H9 (cell line): Measurements from ENCODE around the gene GASK1B. TPM values are rescaled to one million over a fixed set of nuclear protein-coding genes. Genes with fewer than 3 reads are reported as not detected.

Experiments
- DNase-seq: peaks from one replicate; pipeline ENCODE4 v3.0.0-alpha.2; 2017
- H2AFZ ChIP-seq: one replicate; pipeline ENCODE4 v1.6.1; 2013; ENCODE audit warnings: mild to moderate bottlenecking, low read length, control low read depth, moderate library complexity
- H2AK5ac ChIP-seq: 2 replicates; pipeline ENCODE4 v1.6.1; 2013; ENCODE audit warnings: low read length, control low read depth, mixed read lengths; ENCODE audit not compliant: insufficient read length
- H2BK120ac ChIP-seq: one replicate; pipeline ENCODE4 v1.6.1; 2013; ENCODE audit warnings: low read depth, mild to moderate bottlenecking, low read length, control low read depth, inconsistent platforms; ENCODE audit not compliant: poor library complexity, severe bottlenecking
- H2BK12ac ChIP-seq: 2 replicates; pipeline ENCODE4 v1.6.1; 2013; ENCODE audit warnings: low read length, control low read depth, mixed read lengths, low read depth; ENCODE audit not compliant: insufficient read length
- H2BK15ac ChIP-seq: 2 replicates; pipeline ENCODE4 v1.6.1; 2013; ENCODE audit warnings: low read depth, low read length, control low read depth
- H2BK20ac ChIP-seq: one replicate; pipeline ENCODE4 v1.6.1; 2013; ENCODE audit warnings: low read depth, mild to moderate bottlenecking, low read length, control low read depth, inconsistent platforms; ENCODE audit not compliant: poor library complexity, severe bottlenecking
- H2BK5ac ChIP-seq: 2 replicates; pipeline ENCODE4 v1.6.1; 2013; ENCODE audit warnings: low read length, control low read depth, mixed read lengths; ENCODE audit not compliant: insufficient read length
- H3K14ac ChIP-seq: 2 replicates; pipeline ENCODE4 v1.6.1; 2013; ENCODE audit warnings: low read length, control low read depth; ENCODE audit not compliant: insufficient read depth
- H3K18ac ChIP-seq: 2 replicates; pipeline ENCODE4 v1.6.1; 2013; ENCODE audit warnings: low read depth, mild to moderate bottlenecking, mixed read lengths, low read length, control low read depth; ENCODE audit not compliant: insufficient read length
- H3K23ac ChIP-seq: 2 replicates; pipeline ENCODE4 v1.6.1; 2013; ENCODE audit warnings: low read length, control low read depth, mixed read lengths, low read depth; ENCODE audit not compliant: insufficient read length
- H3K23me2 ChIP-seq: 2 replicates; pipeline ENCODE4 v1.6.1; 2013; ENCODE audit warnings: low read depth, mild to moderate bottlenecking, mixed read lengths, low read length, control low read depth; ENCODE audit not compliant: insufficient read length, poor library complexity, severe bottlenecking
- H3K27ac ChIP-seq: 2 replicates; pipeline ENCODE4 v1.5.1; 2013; ENCODE audit warnings: low read length, control low read depth, mixed read lengths, low read depth; ENCODE audit not compliant: insufficient read length
- H3K27me3 ChIP-seq: 2 replicates; pipeline ENCODE4 v1.6.1; 2013; ENCODE audit warnings: low read length, control low read depth, inconsistent platforms; ENCODE audit not compliant: insufficient read depth
- H3K4ac ChIP-seq: 2 replicates; pipeline ENCODE4 v1.6.1; 2013; ENCODE audit warnings: low read depth, mild to moderate bottlenecking, control low read depth, inconsistent platforms, low read length, moderate library complexity
- H3K4me1 ChIP-seq: 2 replicates; pipeline ENCODE4 v1.6.1; 2013; ENCODE audit warnings: low read length, control low read depth, inconsistent platforms; ENCODE audit not compliant: insufficient read depth
- H3K4me2 ChIP-seq: 2 replicates; pipeline ENCODE4 v1.6.1; 2013; ENCODE audit warnings: low read length, control low read depth, mixed read lengths; ENCODE audit not compliant: insufficient read length, insufficient read depth
- H3K56ac ChIP-seq: 2 replicates; pipeline ENCODE4 v1.6.1; 2013; ENCODE audit warnings: low read depth, mild to moderate bottlenecking, mixed read lengths, low read length, control low read depth; ENCODE audit not compliant: insufficient read length
- H3K79me1 ChIP-seq: 2 replicates; pipeline ENCODE4 v1.6.1; 2013; ENCODE audit warnings: low read depth, mild to moderate bottlenecking, moderate library complexity, low read length, control low read depth, inconsistent platforms; ENCODE audit not compliant: insufficient read depth, poor library complexity, severe bottlenecking
- H3K79me2 ChIP-seq: 2 replicates; pipeline ENCODE4 v1.6.1; 2013; ENCODE audit warnings: low read length, control low read depth, inconsistent platforms; ENCODE audit not compliant: insufficient read depth
- H3K9ac ChIP-seq: 2 replicates; pipeline ENCODE4 v1.6.1; 2013; ENCODE audit warnings: low read length, control low read depth, mixed read lengths; ENCODE audit not compliant: insufficient read length; ENCODE audit errors: extremely low read depth
- H3K9me3 ChIP-seq: one replicate; pipeline ENCODE4 v1.6.1; 2013; ENCODE audit warnings: low read depth, low read length, inconsistent platforms; ENCODE audit not compliant: control insufficient read depth
- H3T11ph ChIP-seq: one replicate; pipeline ENCODE4 v1.6.1; 2013; ENCODE audit warnings: mild to moderate bottlenecking, low read length, control low read depth, inconsistent platforms
- H4K20me1 ChIP-seq: one replicate; pipeline ENCODE4 v1.6.1; 2013; ENCODE audit not compliant: control insufficient read depth, insufficient read length, insufficient read depth
- H4K5ac ChIP-seq: 2 replicates; pipeline ENCODE4 v1.6.1; 2013; ENCODE audit warnings: low read depth, mild to moderate bottlenecking, mixed read lengths, low read length, control low read depth; ENCODE audit not compliant: insufficient read length
- H4K8ac ChIP-seq: replicated peaks from 2 replicates; pipeline ENCODE4 v1.6.1; 2013; ENCODE audit warnings: low read length, control low read depth, mixed read lengths, low read depth; ENCODE audit not compliant: insufficient read length
- H4K91ac ChIP-seq: 2 replicates; pipeline ENCODE4 v1.6.1; 2013; ENCODE audit warnings: low read depth, mild to moderate bottlenecking, moderate library complexity, mixed read lengths, low read length, control low read depth; ENCODE audit not compliant: insufficient read length
- H3K27ac Mint-ChIP-seq, 3 experiments: 2 replicates in 2 of 3; 3 replicates in 1 of 3; pipeline ENCODE4 v1.8.0; 2020 to 2021; ENCODE audit warnings: mixed read lengths in 3 of 3, mild to moderate bottlenecking in 1 of 3, moderate library complexity in 1 of 3
- H3K27me3 Mint-ChIP-seq: 2 replicates; pipeline ENCODE4 v1.8.0; 2021; ENCODE audit warnings: low read depth, mild to moderate bottlenecking, moderate library complexity, mixed read lengths
- H3K36me3 Mint-ChIP-seq, 3 experiments: 2 replicates in 2 of 3; 3 replicates in 1 of 3; pipeline ENCODE4 v1.8.0; 2020 to 2021; ENCODE audit warnings: low read depth in 3 of 3, mixed read lengths in 3 of 3; ENCODE audit not compliant: insufficient read depth in 1 of 3
- H3K4me1 Mint-ChIP-seq, 2 experiments: 2 replicates each; pipeline ENCODE4 v1.8.0; 2020; ENCODE audit warnings: mixed read lengths in 2 of 2
- H3K4me3 Mint-ChIP-seq, 2 experiments: 2 replicates in 1 of 2; 3 replicates in 1 of 2; pipeline ENCODE4 v1.8.0; 2020 to 2021; ENCODE audit warnings: mild to moderate bottlenecking in 2 of 2, mixed read lengths in 2 of 2, moderate library complexity in 1 of 2
- H3K9me3 Mint-ChIP-seq, 2 experiments: 2 replicates in 1 of 2; 3 replicates in 1 of 2; pipeline ENCODE4 v1.8.0; 2020; ENCODE audit warnings: mild to moderate bottlenecking in 2 of 2, mixed read lengths in 2 of 2, moderate library complexity in 1 of 2
- WGBS: extraction: QIAGEN DNeasy Blood & Tissue Kit; methylation state at CpG from one replicate; pipeline ENCODE4 v1.1.7; 2013; ENCODE audit warnings: missing lambda C conversion rate, low lambda C conversion rate, mixed read lengths; ENCODE audit not compliant: insufficient read length; ENCODE audit errors: extremely low coverage; 5-methylcytosine and 5-hydroxymethylcytosine counted together
- total RNA-seq: library from RNA; stranded (reverse); gene quantifications from 2 replicates; pipeline ENCODE4 v1.2.1, GENCODE V29; 2021
- TF ChIP-seq, protein P1 (sequence below): fragments of 200-600 bp; sonication (generic); conservative IDR thresholded peaks from 3 replicates; pipeline ENCODE4 v1.8.0; 2021; ENCODE audit warnings: antibody characterized with exemption, mild to moderate bottlenecking

Gene GASK1B
- total RNA-seq, 1 experiment from 2014 or later, result not detected

DNA sequence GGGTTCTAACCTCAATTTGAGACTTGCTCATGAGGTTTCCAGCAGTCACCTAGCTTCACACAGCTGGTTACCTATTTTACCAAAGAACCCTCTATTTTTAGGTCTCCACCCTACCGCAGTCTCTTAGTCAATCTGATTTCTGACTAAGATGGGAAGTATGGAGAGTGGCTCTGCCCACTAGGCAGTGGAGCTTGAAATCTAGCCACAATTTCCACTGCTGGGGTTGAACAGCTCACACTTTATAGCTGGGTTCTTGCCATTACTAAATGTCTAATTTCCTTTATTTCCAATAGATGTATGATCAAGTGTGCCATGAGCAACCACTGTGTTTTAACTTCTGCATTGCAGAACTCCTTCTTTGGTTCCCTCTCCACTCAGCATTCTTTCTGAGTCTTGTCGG lies 43.1 kb downstream of the GASK1B start:
- no peak overlapping the region for H2BK15ac ChIP-seq
- H2AFZ ChIP-seq, result no peak overlapping the region
- Mint-ChIP-seq H3K4me3 (no peak overlapping the region), H3K27me3 (no peaks in the 10 kb centered on the region), H3K36me3 (no peaks in the 10 kb centered on the region), H3K27ac (no peak overlapping the region), H3K4me1 (peaks cover 10 to 12% of the 10 kb centered on the region in 2 experiments), H3K9me3 (no peaks in the 10 kb centered on the region)
- H2BK20ac ChIP-seq, result no peak overlapping the region
- H4K20me1 ChIP-seq, result no peaks in the 10 kb centered on the region
- DNase-seq, result no peak
- no peaks in the 10 kb centered on the region for H3K4me1 ChIP-seq
- no peak overlapping the region for H2BK12ac ChIP-seq
- H3K4ac ChIP-seq, result no peak overlapping the region
- H2BK120ac ChIP-seq, result no peak overlapping the region
- no peak overlapping the region for H3K4me2 ChIP-seq
- H3K27me3 ChIP-seq, result no peaks in the 10 kb centered on the region
- H3K79me1 ChIP-seq, result no peaks in the 10 kb centered on the region
- H3K56ac ChIP-seq, result no peak overlapping the region
- no peak overlapping the region for H3K9ac ChIP-seq
- H2AK5ac ChIP-seq, result no peak overlapping the region
- H4K91ac ChIP-seq, result no peak overlapping the region
- no peak overlapping the region for H3K27ac ChIP-seq
- no peak overlapping the region for H3T11ph ChIP-seq
- WGBS, result no CpG with 5 or more reads among the region's 2 CpGs
- no peak overlapping the region for H4K5ac ChIP-seq
- H3K18ac ChIP-seq, result no peak overlapping the region
- no peak overlapping the region for H3K23ac ChIP-seq
- H3K9me3 ChIP-seq, result no peaks in the 10 kb centered on the region
- no peaks in the 10 kb centered on the region for H3K23me2 ChIP-seq
- H4K8ac ChIP-seq, result no peak overlapping the region
- no peak overlapping the region for H3K14ac ChIP-seq
- TF ChIP-seq, protein P1, sequence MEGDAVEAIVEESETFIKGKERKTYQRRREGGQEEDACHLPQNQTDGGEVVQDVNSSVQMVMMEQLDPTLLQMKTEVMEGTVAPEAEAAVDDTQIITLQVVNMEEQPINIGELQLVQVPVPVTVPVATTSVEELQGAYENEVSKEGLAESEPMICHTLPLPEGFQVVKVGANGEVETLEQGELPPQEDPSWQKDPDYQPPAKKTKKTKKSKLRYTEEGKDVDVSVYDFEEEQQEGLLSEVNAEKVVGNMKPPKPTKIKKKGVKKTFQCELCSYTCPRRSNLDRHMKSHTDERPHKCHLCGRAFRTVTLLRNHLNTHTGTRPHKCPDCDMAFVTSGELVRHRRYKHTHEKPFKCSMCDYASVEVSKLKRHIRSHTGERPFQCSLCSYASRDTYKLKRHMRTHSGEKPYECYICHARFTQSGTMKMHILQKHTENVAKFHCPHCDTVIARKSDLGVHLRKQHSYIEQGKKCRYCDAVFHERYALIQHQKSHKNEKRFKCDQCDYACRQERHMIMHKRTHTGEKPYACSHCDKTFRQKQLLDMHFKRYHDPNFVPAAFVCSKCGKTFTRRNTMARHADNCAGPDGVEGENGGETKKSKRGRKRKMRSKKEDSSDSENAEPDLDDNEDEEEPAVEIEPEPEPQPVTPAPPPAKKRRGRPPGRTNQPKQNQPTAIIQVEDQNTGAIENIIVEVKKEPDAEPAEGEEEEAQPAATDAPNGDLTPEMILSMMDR, result no peak
- H3K79me2 ChIP-seq, result no peaks in the 10 kb centered on the region
- H2BK5ac ChIP-seq, result no peak overlapping the region
